Endothelial cell of umbilical vein (primary cell): ENCODE measurements around the gene SLC9A9. TPM values are rescaled to one million over a fixed set of nuclear protein-coding genes. Genes with fewer than 3 reads are reported as not detected.

ENCODE experiments used
- BruUV-seq: library from RNA; stranded (reverse); fragments of 400-500 nt; replicated peaks from 2 replicates; lab custom pipeline; 2021; lab: Mats Ljungman, UMichigan
- CTCF ChIA-PET: fragments of 300-600, 350-600 bp; sonication (Branson Sonifier 250); formaldehyde crosslinking; loops from one replicate; lab custom pipeline; 2021; ENCODE audit warnings: antibody characterized with exemption, inconsistent platforms; lab: Charles Lee
- POLR2A ChIA-PET: fragments of 300-600, 350-600 bp; sonication (Branson Sonifier 250); formaldehyde crosslinking; loops from one replicate; lab custom pipeline; 2021; ENCODE audit warnings: antibody characterized with exemption, inconsistent platforms; lab: Charles Lee
- DNase-seq: peaks from one replicate; pipeline ENCODE4 v3.0.0-alpha.2; 2011; ENCODE audit warnings: low read depth, low spot score
- FAIRE-seq: peaks from 2 replicates; lab custom pipeline; 2011; peaks lifted over from hg19 to GRCh38; lab: Jason Lieb, UNC
- H2AFZ ChIP-seq: 2 replicates; pipeline ENCODE4 v1.6.0; 2012; ENCODE audit warnings: low read depth, low read length, control low read depth, inconsistent platforms
- H3K27ac ChIP-seq: 2 replicates; pipeline ENCODE4 v1.5.1; 2011; ENCODE audit warnings: low read depth, mild to moderate bottlenecking, control low read depth, low read length, moderate library complexity; ENCODE audit not compliant: insufficient read depth
- H3K27me3 ChIP-seq, 2 experiments: 2 replicates each; pipeline versions ENCODE4 v1.6.0 to v1.6.1; 2011; ENCODE audit warnings: low read length in 2 of 2, mixed read lengths in 1 of 2; ENCODE audit not compliant: control insufficient read depth in 2 of 2, insufficient read depth in 2 of 2
- H3K36me3 ChIP-seq, 2 experiments: 2 replicates in 1 of 2; 3 replicates in 1 of 2; pipeline ENCODE4 v1.5.1; 2011; ENCODE audit warnings: low read length in 2 of 2, mild to moderate bottlenecking in 1 of 2, moderate library complexity in 1 of 2; ENCODE audit not compliant: control insufficient read depth in 2 of 2, insufficient read depth in 2 of 2; ENCODE audit errors: extremely low read depth in 1 of 2
- H3K4me1 ChIP-seq: 3 replicates; pipeline ENCODE4 v1.5.1; 2011; ENCODE audit warnings: mild to moderate bottlenecking, low read length; ENCODE audit not compliant: control insufficient read depth, insufficient read depth; ENCODE audit errors: extremely low read depth
- H3K4me2 ChIP-seq: 2 replicates; pipeline ENCODE4 v1.6.1; 2011; ENCODE audit warnings: low read length, control low read depth, mixed read lengths; ENCODE audit not compliant: insufficient read depth
- H3K4me3 ChIP-seq, 3 experiments: fragments of 200-600 bp in 1 of 3; sonication (generic), shearing (Covaris generic) in 1 of 3; replicated peaks in 1 of 3; 2 replicates each; pipeline ENCODE4 v1.5.1; 2011 to 2016; ENCODE audit warnings: control low read depth in 3 of 3, low read length in 3 of 3, mild to moderate bottlenecking in 2 of 3, inconsistent platforms in 1 of 3, low read depth in 1 of 3, moderate library complexity in 1 of 3; ENCODE audit not compliant: insufficient read depth in 1 of 3
- H3K79me2 ChIP-seq: 2 replicates; pipeline ENCODE4 v1.6.0; 2012; ENCODE audit warnings: low read length, inconsistent platforms; ENCODE audit not compliant: control insufficient read depth, insufficient read depth
- H3K9ac ChIP-seq: replicated peaks from 2 replicates; pipeline ENCODE3; 2011; ENCODE audit warnings: low read length, control low read depth; ENCODE audit not compliant: insufficient read depth; ENCODE audit errors: extremely low read depth
- H3K9me1 ChIP-seq: replicated peaks from 3 replicates; pipeline ENCODE4 v1.6.0; 2011; ENCODE audit warnings: mild to moderate bottlenecking, low read length; ENCODE audit not compliant: control insufficient read depth, insufficient read depth; ENCODE audit errors: extremely low read depth
- H3K9me3 ChIP-seq: replicated peaks from 2 replicates; pipeline ENCODE4 v1.5.1; 2012; ENCODE audit warnings: low read length, inconsistent platforms; ENCODE audit not compliant: control insufficient read depth, insufficient read depth
- H4K20me1 ChIP-seq: replicated peaks from 2 replicates; pipeline ENCODE3; 2011; ENCODE audit warnings: mild to moderate bottlenecking, low read length; ENCODE audit not compliant: control insufficient read depth, insufficient read depth; ENCODE audit errors: extremely low read depth
- CTCF ChIP-seq, 2 donors: IDR thresholded peaks; 1 replicate in 1 of 2; 2 replicates in 1 of 2; pipeline ENCODE4 v1.5.1; 2011; ENCODE audit warnings: low read length in 2 of 2, mild to moderate bottlenecking in 2 of 2, moderate library complexity in 2 of 2, control low read depth in 1 of 2, inconsistent platforms in 1 of 2, low read depth in 1 of 2; ENCODE audit not compliant: insufficient read depth in 1 of 2; ENCODE audit errors: extremely low read depth in 1 of 2
- EZH2 ChIP-seq: IDR thresholded peaks from 2 replicates; pipeline ENCODE4 v1.6.1; 2012; ENCODE audit warnings: borderline replicate concordance, low read depth, mild to moderate bottlenecking, moderate library complexity, low read length, inconsistent platforms; ENCODE audit not compliant: severe bottlenecking
- FOS ChIP-seq: IDR thresholded peaks from 2 replicates; pipeline ENCODE4 v1.6.1; 2011; ENCODE audit warnings: mild to moderate bottlenecking, low read length, moderate library complexity, borderline replicate concordance; ENCODE audit not compliant: insufficient read depth
- GATA2 ChIP-seq: IDR thresholded peaks from 2 replicates; pipeline ENCODE4 v1.7.0; 2011; ENCODE audit warnings: low read depth, mild to moderate bottlenecking, moderate library complexity, mixed read lengths, low read length; ENCODE audit not compliant: insufficient read length, insufficient read depth
- JUN ChIP-seq: IDR thresholded peaks from 2 replicates; pipeline ENCODE4 v1.6.1; 2011; ENCODE audit warnings: borderline replicate concordance, low read depth; ENCODE audit not compliant: insufficient read length, insufficient read depth
- MAX ChIP-seq: IDR thresholded peaks from 2 replicates; pipeline ENCODE4 v1.6.1; 2011; ENCODE audit not compliant: insufficient read depth, insufficient read length
- MYC ChIP-seq: IDR thresholded peaks from one replicate; pipeline ENCODE4 v1.6.1; 2011; ENCODE audit warnings: mild to moderate bottlenecking, low read depth, low read length
- POLR2A ChIP-seq: IDR thresholded peaks from 2 replicates; pipeline ENCODE4 v1.6.1; 2012; ENCODE audit warnings: low read depth, mild to moderate bottlenecking, control low read depth, low read length
- POLR2AphosphoS5 ChIP-seq: IDR thresholded peaks from 2 replicates; pipeline ENCODE4 v1.6.1; 2012; ENCODE audit warnings: low read depth, mild to moderate bottlenecking, control low read depth, low read length, moderate library complexity; ENCODE audit not compliant: insufficient read depth
- dilution Hi-C: fragments of 300-500 bp; cut with MboI; formaldehyde crosslinking; loops from one replicate; pipeline ENCODE4 v1.15.0; 2019; ENCODE audit warnings: low sequenced_read_pairs; ENCODE audit not compliant: extremely low pct_ligation_motif_present
- intact Hi-C: fragments of 100-400 bp; cut with micrococcal nuclease; formaldehyde crosslinking; loops from one replicate; pipeline ENCODE4 v1.10.0; 2022
- polyA plus RNA-seq, 4 experiments: library from polyadenylated mRNA; depleted of rRNA in 3 of 4; stranded (reverse) in 3 of 4; unstranded in 1 of 4; fragments of >200 nt; gene quantifications; 2 replicates each; pipeline versions ENCODE4 v1.2.1 to v1.2.3, GENCODE V29; 2011 to 2012; ENCODE audit warnings: missing spikeins in 1 of 4
- total RNA-seq: library from RNA; stranded (reverse); gene quantifications from 2 replicates; pipeline ENCODE4 v1.2.3, GENCODE V29; 2021

Gene SLC9A9
- total and polyA plus RNA-seq, 2 donors (not counting 3 experiments of a cell fraction or from before 2014, with no cell fraction given), result 1.5 to 1.8 TPM

- Histone ChIP-seq H3K4me1 (no peaks in the 10 kb centered on the region), H3K36me3 (no peaks in the 10 kb centered on the region), H4K20me1 (no peaks in the 10 kb centered on the region), H3K9me3 (no peaks in the 10 kb centered on the region), H3K9me1 (no peaks in the 10 kb centered on the region), H3K79me2 (no peaks in the 10 kb centered on the region), H3K27ac (no peak overlapping the region), H3K9ac (no peak overlapping the region), H3K27me3 (no peaks in the 10 kb centered on the region), H3K4me3 (no peak overlapping the region), H3K4me2 (no peak overlapping the region), H2AFZ (no peak overlapping the region)
- FAIRE-seq (no peak), DNase-seq (no peak)
- ChIA-PET POLR2A (no interaction called here), CTCF (no interaction called here)
- dilution Hi-C loops (no loop called here), intact Hi-C loops (no loop called here)
- TF ChIP-seq POLR2AphosphoS5 (no peak), JUN (no peak), MYC (no peak), MAX (no peak), GATA2 (no peak), EZH2 (no peak), FOS (no peak), CTCF (IDR thresholded peaks at IDR 0.05; ENCODE audit: extremely low read depth in 1 of 2, insufficient read depth in 1 of 2, low read depth in 1 of 2, low read length in 2 of 2) (no peak), POLR2A (no peak)
- BruUV-seq, result no TSS peak
Measured at GRCh38 chr3:143699424-143699823, 148.8 kb downstream of the SLC9A9 start.
